K562 (cell line): ENCODE results near the gene TPK1. TPM values are rescaled to one million over a fixed set of nuclear protein-coding genes. Genes with fewer than 3 reads are reported as not detected.

Experiments used
- BRF1 ChIP-seq: IDR thresholded peaks from 3 replicates; pipeline ENCODE4 v1.6.1; 2011; ENCODE audit warnings: borderline replicate concordance, mild to moderate bottlenecking; ENCODE audit not compliant: insufficient read length; ENCODE audit errors: extremely low read depth
- CBX8 ChIP-seq: fragments of 200-600 bp; sonication (generic); IDR thresholded peaks from 2 replicates; pipeline ENCODE4 v1.6.1; 2012; ENCODE audit warnings: borderline replicate concordance, mixed run types, low read depth, mild to moderate bottlenecking, moderate library complexity, mixed read lengths, low read length, control low read depth, inconsistent platforms; ENCODE audit not compliant: poor library complexity, severe bottlenecking; ENCODE audit errors: extremely low read depth
- ELK3 ChIP-seq: fragments of 450-650 bp; formaldehyde crosslinking; IDR thresholded peaks from 2 replicates; pipeline ENCODE4 v1.4.0; 2020; ENCODE audit warnings: mild to moderate bottlenecking
- NR3C1 ChIP-seq: sonication (generic); formaldehyde crosslinking; IDR thresholded peaks from 2 replicates; pipeline ENCODE4 v1.8.1; 2022; ENCODE audit warnings: missing genetic modification reagents
- PKNOX1 ChIP-seq: fragments of 450-650 bp; IDR thresholded peaks from 2 replicates; pipeline ENCODE4 v1.6.1; 2016
- TCF15 ChIP-seq: fragments of 250-450 bp; sonication (Bioruptor Pico); IDR thresholded peaks from 2 replicates; pipeline ENCODE4 v1.8.0; 2022; ENCODE audit warnings: moderate library complexity, mild to moderate bottlenecking, inconsistent platforms
- ZBTB2 ChIP-seq: fragments of 450-650 bp; IDR thresholded peaks from 2 replicates; pipeline ENCODE4 v1.6.1; 2016; ENCODE audit warnings: antibody characterized with exemption
- ZNF408 ChIP-seq: fragments of 250-450 bp; sonication (Bioruptor Pico); IDR thresholded peaks from 2 replicates; pipeline ENCODE4 v1.4.0; 2020; ENCODE audit warnings: low read depth, mild to moderate bottlenecking, moderate library complexity
- ZNF41 ChIP-seq: fragments of 250-450 bp; sonication (Bioruptor Pico); conservative IDR thresholded peaks from 2 replicates; pipeline ENCODE4 v1.4.0; 2020; ENCODE audit warnings: mild to moderate bottlenecking
- polyA plus RNA-seq, 8 experiments: library from polyadenylated mRNA; depleted of rRNA in 4 of 8; stranded (reverse) in 5 of 8; unstranded in 3 of 8; fragments of >200 nt; fragmentation: Nextera tagmentation in 2 of 8; fragmentation: Illumina TruSeq in 1 of 8; extraction: Ambion mirVana in 2 of 8; extraction: Trizol in 1 of 8; gene quantifications; 2 replicates each; pipeline versions ENCODE4 v1.2.1 to v1.2.3, GENCODE V29; 2011 to 2014; ENCODE audit warnings: inconsistent platforms in 1 of 8, missing spikeins in 1 of 8
- total RNA-seq, 7 experiments: library from RNA; depleted of rRNA in 6 of 7; stranded (reverse); fragments of >200 nt in 6 of 7; fragmentation: Illumina TruSeq in 2 of 7; extraction: Trizol in 2 of 7; gene quantifications; 2 replicates each; pipeline versions ENCODE4 v1.2.1 to v1.2.3, GENCODE V29; 2011 to 2021; ENCODE audit warnings: low replicate concordance in 1 of 7
- TF ChIP-seq, protein P1 (sequence below): fragments of 450-650 bp; IDR thresholded peaks from 2 replicates; pipeline ENCODE4 v1.6.1; 2016; ENCODE audit warnings: mild to moderate bottlenecking, moderate library complexity

TPK1 gene
- total and polyA plus RNA-seq, 9 of the 15 experiments (the other 6 are each of a cell fraction or from before 2014, with no cell fraction given), result 5.1 to 16.2 (median 9.2) TPM

- TF ChIP-seq, protein P1, sequence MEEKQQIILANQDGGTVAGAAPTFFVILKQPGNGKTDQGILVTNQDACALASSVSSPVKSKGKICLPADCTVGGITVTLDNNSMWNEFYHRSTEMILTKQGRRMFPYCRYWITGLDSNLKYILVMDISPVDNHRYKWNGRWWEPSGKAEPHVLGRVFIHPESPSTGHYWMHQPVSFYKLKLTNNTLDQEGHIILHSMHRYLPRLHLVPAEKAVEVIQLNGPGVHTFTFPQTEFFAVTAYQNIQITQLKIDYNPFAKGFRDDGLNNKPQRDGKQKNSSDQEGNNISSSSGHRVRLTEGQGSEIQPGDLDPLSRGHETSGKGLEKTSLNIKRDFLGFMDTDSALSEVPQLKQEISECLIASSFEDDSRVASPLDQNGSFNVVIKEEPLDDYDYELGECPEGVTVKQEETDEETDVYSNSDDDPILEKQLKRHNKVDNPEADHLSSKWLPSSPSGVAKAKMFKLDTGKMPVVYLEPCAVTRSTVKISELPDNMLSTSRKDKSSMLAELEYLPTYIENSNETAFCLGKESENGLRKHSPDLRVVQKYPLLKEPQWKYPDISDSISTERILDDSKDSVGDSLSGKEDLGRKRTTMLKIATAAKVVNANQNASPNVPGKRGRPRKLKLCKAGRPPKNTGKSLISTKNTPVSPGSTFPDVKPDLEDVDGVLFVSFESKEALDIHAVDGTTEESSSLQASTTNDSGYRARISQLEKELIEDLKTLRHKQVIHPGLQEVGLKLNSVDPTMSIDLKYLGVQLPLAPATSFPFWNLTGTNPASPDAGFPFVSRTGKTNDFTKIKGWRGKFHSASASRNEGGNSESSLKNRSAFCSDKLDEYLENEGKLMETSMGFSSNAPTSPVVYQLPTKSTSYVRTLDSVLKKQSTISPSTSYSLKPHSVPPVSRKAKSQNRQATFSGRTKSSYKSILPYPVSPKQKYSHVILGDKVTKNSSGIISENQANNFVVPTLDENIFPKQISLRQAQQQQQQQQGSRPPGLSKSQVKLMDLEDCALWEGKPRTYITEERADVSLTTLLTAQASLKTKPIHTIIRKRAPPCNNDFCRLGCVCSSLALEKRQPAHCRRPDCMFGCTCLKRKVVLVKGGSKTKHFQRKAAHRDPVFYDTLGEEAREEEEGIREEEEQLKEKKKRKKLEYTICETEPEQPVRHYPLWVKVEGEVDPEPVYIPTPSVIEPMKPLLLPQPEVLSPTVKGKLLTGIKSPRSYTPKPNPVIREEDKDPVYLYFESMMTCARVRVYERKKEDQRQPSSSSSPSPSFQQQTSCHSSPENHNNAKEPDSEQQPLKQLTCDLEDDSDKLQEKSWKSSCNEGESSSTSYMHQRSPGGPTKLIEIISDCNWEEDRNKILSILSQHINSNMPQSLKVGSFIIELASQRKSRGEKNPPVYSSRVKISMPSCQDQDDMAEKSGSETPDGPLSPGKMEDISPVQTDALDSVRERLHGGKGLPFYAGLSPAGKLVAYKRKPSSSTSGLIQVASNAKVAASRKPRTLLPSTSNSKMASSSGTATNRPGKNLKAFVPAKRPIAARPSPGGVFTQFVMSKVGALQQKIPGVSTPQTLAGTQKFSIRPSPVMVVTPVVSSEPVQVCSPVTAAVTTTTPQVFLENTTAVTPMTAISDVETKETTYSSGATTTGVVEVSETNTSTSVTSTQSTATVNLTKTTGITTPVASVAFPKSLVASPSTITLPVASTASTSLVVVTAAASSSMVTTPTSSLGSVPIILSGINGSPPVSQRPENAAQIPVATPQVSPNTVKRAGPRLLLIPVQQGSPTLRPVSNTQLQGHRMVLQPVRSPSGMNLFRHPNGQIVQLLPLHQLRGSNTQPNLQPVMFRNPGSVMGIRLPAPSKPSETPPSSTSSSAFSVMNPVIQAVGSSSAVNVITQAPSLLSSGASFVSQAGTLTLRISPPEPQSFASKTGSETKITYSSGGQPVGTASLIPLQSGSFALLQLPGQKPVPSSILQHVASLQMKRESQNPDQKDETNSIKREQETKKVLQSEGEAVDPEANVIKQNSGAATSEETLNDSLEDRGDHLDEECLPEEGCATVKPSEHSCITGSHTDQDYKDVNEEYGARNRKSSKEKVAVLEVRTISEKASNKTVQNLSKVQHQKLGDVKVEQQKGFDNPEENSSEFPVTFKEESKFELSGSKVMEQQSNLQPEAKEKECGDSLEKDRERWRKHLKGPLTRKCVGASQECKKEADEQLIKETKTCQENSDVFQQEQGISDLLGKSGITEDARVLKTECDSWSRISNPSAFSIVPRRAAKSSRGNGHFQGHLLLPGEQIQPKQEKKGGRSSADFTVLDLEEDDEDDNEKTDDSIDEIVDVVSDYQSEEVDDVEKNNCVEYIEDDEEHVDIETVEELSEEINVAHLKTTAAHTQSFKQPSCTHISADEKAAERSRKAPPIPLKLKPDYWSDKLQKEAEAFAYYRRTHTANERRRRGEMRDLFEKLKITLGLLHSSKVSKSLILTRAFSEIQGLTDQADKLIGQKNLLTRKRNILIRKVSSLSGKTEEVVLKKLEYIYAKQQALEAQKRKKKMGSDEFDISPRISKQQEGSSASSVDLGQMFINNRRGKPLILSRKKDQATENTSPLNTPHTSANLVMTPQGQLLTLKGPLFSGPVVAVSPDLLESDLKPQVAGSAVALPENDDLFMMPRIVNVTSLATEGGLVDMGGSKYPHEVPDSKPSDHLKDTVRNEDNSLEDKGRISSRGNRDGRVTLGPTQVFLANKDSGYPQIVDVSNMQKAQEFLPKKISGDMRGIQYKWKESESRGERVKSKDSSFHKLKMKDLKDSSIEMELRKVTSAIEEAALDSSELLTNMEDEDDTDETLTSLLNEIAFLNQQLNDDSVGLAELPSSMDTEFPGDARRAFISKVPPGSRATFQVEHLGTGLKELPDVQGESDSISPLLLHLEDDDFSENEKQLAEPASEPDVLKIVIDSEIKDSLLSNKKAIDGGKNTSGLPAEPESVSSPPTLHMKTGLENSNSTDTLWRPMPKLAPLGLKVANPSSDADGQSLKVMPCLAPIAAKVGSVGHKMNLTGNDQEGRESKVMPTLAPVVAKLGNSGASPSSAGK, result no peak
- no peak for TF ChIP-seq TCF15 (CRISPR knock-in tag)
- no peak for TF ChIP-seq PKNOX1
- no peak for TF ChIP-seq CBX8
- no peak for TF ChIP-seq ZNF408 (CRISPR knock-in tag)
- no peak for TF ChIP-seq ZBTB2
- no peak for TF ChIP-seq ELK3 (CRISPR knock-in tag)
- no peak for TF ChIP-seq NR3C1 (CRISPR knock-in tag)
- no peak for TF ChIP-seq BRF1
- TF ChIP-seq ZNF41 (CRISPR knock-in tag), result no peak
Observed at GRCh38 chr7:144820552-144820951, 15.3 kb downstream of the TPK1 start (continued).
